Loucy (cell line): ENCODE measurements around the gene LACTBL1.

Experiments
- CTCF ChIP-seq: fragments of 200-600 bp; sonication (generic); conservative IDR thresholded peaks from 2 replicates; pipeline ENCODE4 v1.5.1; 2014; ENCODE audit warnings: mild to moderate bottlenecking, antibody characterized with exemption, low read length
- EZH2phosphoT487 ChIP-seq: fragments of 200-600 bp; IDR thresholded peaks from 2 replicates; pipeline ENCODE4 v1.6.1; 2018; ENCODE audit warnings: antibody characterized with exemption, mild to moderate bottlenecking, moderate library complexity, borderline replicate concordance

GRCh38 chr1:23021834-23022233, 49.2 kb upstream of the LACTBL1 start:
- TF ChIP-seq CTCF (no peak), EZH2phosphoT487 (no peak)
